Activated CD8-positive, alpha-beta memory T cell treated with anti-CD3 and anti-CD28 coated beads, Interleukin-2, amount 10 ng/mL, durations not matched to agents 7 days and 5 days (primary cell): Measurements from ENCODE around the gene ZNF747. TPM values are rescaled to one million over a fixed set of nuclear protein-coding genes. Genes with fewer than 3 reads are reported as not detected.

Source experiments
- ATAC-seq: fragments of 150-1000 bp; cut with Tn5 transposase; one replicate; pipeline ENCODE4 v1.10.0; 2021; ENCODE audit warnings: moderate library complexity
- CTCF ChIA-PET: fragments of 350-600 bp; sonication (Branson Sonifier 250); formaldehyde crosslinking; loops from one replicate; lab custom pipeline; 2021; ENCODE audit warnings: antibody characterized with exemption; lab: Charles Lee
- DNase-seq: peaks from one replicate; pipeline ENCODE4 v3.0.0-alpha.2; 2020
- H3K27ac Mint-ChIP-seq: one replicate; pipeline ENCODE4 v1.8.0; 2021; ENCODE audit warnings: mild to moderate bottlenecking, mixed read lengths
- H3K27me3 Mint-ChIP-seq: one replicate; pipeline ENCODE4 v1.8.0; 2021; ENCODE audit warnings: mixed read lengths
- H3K36me3 Mint-ChIP-seq: one replicate; pipeline ENCODE4 v1.8.0; 2021; ENCODE audit warnings: mild to moderate bottlenecking, mixed read lengths
- H3K4me1 Mint-ChIP-seq: one replicate; pipeline ENCODE4 v1.8.0; 2021; ENCODE audit warnings: mixed read lengths
- H3K4me3 Mint-ChIP-seq: one replicate; pipeline ENCODE4 v1.8.0; 2021; ENCODE audit warnings: mild to moderate bottlenecking, moderate library complexity, mixed read lengths
- H3K9me3 Mint-ChIP-seq: one replicate; pipeline ENCODE4 v1.8.0; 2022; ENCODE audit warnings: low read depth, mixed read lengths
- total RNA-seq, 2 experiments: library from RNA; stranded (reverse); gene quantifications; one replicate each; pipeline ENCODE4 v1.2.3, GENCODE V29; 2021

Gene ZNF747
- total RNA-seq, 2 experiments from 2014 or later, result 11.3 to 13.2 TPM

- Mint-ChIP-seq H3K36me3 (peaks cover 2% of the 10 kb centered on the region), H3K4me1 (peaks cover 33% of the 10 kb centered on the region), H3K9me3 (no peaks in the 10 kb centered on the region), H3K4me3 (no peak overlapping the region), H3K27me3 (no peaks in the 10 kb centered on the region), H3K27ac (no peak overlapping the region)
- CTCF ChIA-PET, result interaction anchor here (1.0 to 3.9 kb wide), 4 partner anchors 9 to 63 kb away, joined by 3 to 19 read pairs (median 4); partner anchors contain the start of gene ZNF764
- no peak for ATAC-seq
- DNase-seq, result no peak
Observed at GRCh38 chr16:30566531-30566930, 31.9 kb upstream of the ZNF747 start.

GRCh38 chr16:30565984-30566383, 31.3 kb upstream of the ZNF747 start:
- H3K9me3 Mint-ChIP-seq, result no peaks in the 10 kb centered on the region
- CTCF ChIA-PET, result interaction anchor here (1.1 to 3.9 kb wide), 3 partner anchors 8 to 30 kb away, joined by 3 to 19 read pairs (median 6); partner anchors contain the start of gene ZNF764
- DNase-seq (no peak), ATAC-seq (no peak)
- no peak overlapping the region for H3K4me3 Mint-ChIP-seq
- H3K4me1 Mint-ChIP-seq, result peaks cover 38% of the 10 kb centered on the region
- no peaks in the 10 kb centered on the region for H3K27me3 Mint-ChIP-seq
- H3K27ac Mint-ChIP-seq, result no peak overlapping the region
- H3K36me3 Mint-ChIP-seq, result peaks cover 2% of the 10 kb centered on the region

GRCh38 chr16:30565526-30565925, 30.9 kb upstream of the ZNF747 start:
- Mint-ChIP-seq H3K9me3 (no peaks in the 10 kb centered on the region), H3K4me1 (peaks cover 40% of the 10 kb centered on the region), H3K27ac (no peak overlapping the region), H3K4me3 (no peak overlapping the region), H3K36me3 (peaks cover 2% of the 10 kb centered on the region), H3K27me3 (no peaks in the 10 kb centered on the region)
- CTCF ChIA-PET, result interaction anchor here (1.0 to 3.9 kb wide), 4 partner anchors 8 to 33 kb away, joined by 3 to 19 read pairs (median 5); partner anchors contain the start of gene ZNF764
- no peak for DNase-seq
- ATAC-seq, result no peak

GRCh38 chr16:30562021-30562420, 27.4 kb upstream of the ZNF747 start:
- Mint-ChIP-seq H3K4me3 (peak overlapping the region; percentile 75), H3K36me3 (no peaks in the 10 kb centered on the region), H3K27ac (peak overlapping the region; percentile 86), H3K9me3 (no peaks in the 10 kb centered on the region), H3K4me1 (peaks cover 26% of the 10 kb centered on the region), H3K27me3 (no peaks in the 10 kb centered on the region)
- CTCF ChIA-PET, result interaction anchor here (0.9 to 1.6 kb wide), 6 partner anchors 25 to 135 kb away, joined by 3 to 4 read pairs (median 3); partner anchors contain the start of genes DCTPP1 and ZNF747
- no peak for DNase-seq
- ATAC-seq, result no peak

- peaks cover 2% of the 10 kb centered on the region for H3K36me3 Mint-ChIP-seq
- ATAC-seq (no peak), DNase-seq (peak; percentile 51)
- no peaks in the 10 kb centered on the region for H3K27me3 Mint-ChIP-seq
- peak overlapping the region; percentile 75 for H3K4me3 Mint-ChIP-seq
- H3K9me3 Mint-ChIP-seq, result no peaks in the 10 kb centered on the region
- H3K27ac Mint-ChIP-seq, result peak overlapping the region; percentile 86
- CTCF ChIA-PET, result interaction anchor here (0.9 to 1.6 kb wide), 7 partner anchors 25 to 136 kb away, joined by 3 to 4 read pairs (median 3); partner anchors contain the start of genes DCTPP1 and ZNF747
- H3K4me1 Mint-ChIP-seq, result peaks cover 24% of the 10 kb centered on the region
Observed at GRCh38 chr16:30561089-30561816, 26.6 kb upstream of the ZNF747 start.

GRCh38 chr16:30559690-30560089, 25.0 kb upstream of the ZNF747 start:
- peaks cover 28% of the 10 kb centered on the region for H3K4me1 Mint-ChIP-seq
- no peaks in the 10 kb centered on the region for H3K9me3 Mint-ChIP-seq
- no peaks in the 10 kb centered on the region for H3K27me3 Mint-ChIP-seq
- H3K27ac Mint-ChIP-seq, result peak overlapping the region; percentile 77
- ATAC-seq (no peak), DNase-seq (no peak)
- CTCF ChIA-PET, result no interaction called here
- H3K36me3 Mint-ChIP-seq, result peaks cover 6% of the 10 kb centered on the region
- peak overlapping the region; percentile 34 for H3K4me3 Mint-ChIP-seq

- H3K9me3 Mint-ChIP-seq, result no peaks in the 10 kb centered on the region
- H3K4me1 Mint-ChIP-seq, result peaks cover 34% of the 10 kb centered on the region
- ATAC-seq (no peak), DNase-seq (no peak)
- H3K4me3 Mint-ChIP-seq, result peak overlapping the region; percentile 83
- no peaks in the 10 kb centered on the region for H3K27me3 Mint-ChIP-seq
- CTCF ChIA-PET, result interaction anchor here (0.7 to 3.2 kb wide), 15 partner anchors 9 to 150 kb away, joined by 3 to 60 read pairs (median 5); partner anchors contain the start of genes DCTPP1, PRR14, ZNF688 and ZNF747
- H3K27ac Mint-ChIP-seq, result peak overlapping the region; percentile 87
- H3K36me3 Mint-ChIP-seq, result peaks cover 12% of the 10 kb centered on the region
Observed at GRCh38 chr16:30558789-30559377, 24.2 kb upstream of the ZNF747 start.

GRCh38 chr16:30557957-30558788, 23.5 kb upstream of the ZNF747 start, which contains the start of gene ZNF764:
TSS of gene ZNF764 (minus strand) at chr16:30558374. CDS start at chr16:30558182, 192 bp downstream.
- peak; percentile 96 for ATAC-seq
- Mint-ChIP-seq H3K36me3 (peaks cover 19% of the 10 kb centered on the region), H3K27me3 (no peaks in the 10 kb centered on the region), H3K9me3 (no peaks in the 10 kb centered on the region), H3K27ac (peak within 1 kb of the TSS; percentile 87), H3K4me1 (peaks cover 41% of the 10 kb centered on the region), H3K4me3 (peak within 1 kb of the TSS; percentile 83)
- peak; percentile 99 for DNase-seq
- CTCF ChIA-PET, result interaction anchor here (0.7 to 3.2 kb wide), 23 partner anchors 9 to 149 kb away, joined by 3 to 60 read pairs (median 4); partner anchors contain the start of genes DCTPP1, PRR14, ZNF688 and ZNF747

GRCh38 chr16:30557707-30557956, 23.0 kb upstream of the ZNF747 start:
- CTCF ChIA-PET, result interaction anchor here (1.1 to 3.2 kb wide), 16 partner anchors 10 to 148 kb away, joined by 3 to 60 read pairs (median 5); partner anchors contain the start of genes DCTPP1, ZNF688, ZNF747 and ZNF785
- peak overlapping the region; percentile 83 for H3K4me3 Mint-ChIP-seq
- H3K9me3 Mint-ChIP-seq, result no peaks in the 10 kb centered on the region
- DNase-seq (no peak), ATAC-seq (no peak)
- H3K36me3 Mint-ChIP-seq, result peaks cover 19% of the 10 kb centered on the region
- no peaks in the 10 kb centered on the region for H3K27me3 Mint-ChIP-seq
- peak overlapping the region; percentile 87 for H3K27ac Mint-ChIP-seq
- peaks cover 47% of the 10 kb centered on the region for H3K4me1 Mint-ChIP-seq

- Mint-ChIP-seq H3K36me3 (peaks cover 19% of the 10 kb centered on the region), H3K27me3 (no peaks in the 10 kb centered on the region), H3K4me3 (peak overlapping the region; percentile 60), H3K27ac (peak overlapping the region; percentile 49), H3K9me3 (no peaks in the 10 kb centered on the region), H3K4me1 (peaks cover 53% of the 10 kb centered on the region)
- no peak for DNase-seq
- no peak for ATAC-seq
- CTCF ChIA-PET, result interaction anchor here (1.8 to 3.6 kb wide), 4 partner anchors 21 to 73 kb away, joined by 4 to 60 read pairs (median 16); partner anchors contain the start of gene ZNF747
Observed at GRCh38 chr16:30556125-30556473, 21.4 kb upstream of the ZNF747 start.

- H3K4me1 Mint-ChIP-seq, result peaks cover 53% of the 10 kb centered on the region
- CTCF ChIA-PET, result interaction anchor here (1.4 to 3.6 kb wide), 2 partner anchors 20 to 126 kb away, joined by 3 to 14 read pairs; partner anchors contain the start of genes DCTPP1 and ZNF747
- H3K27ac Mint-ChIP-seq, result peak overlapping the region; percentile 49
- DNase-seq (no peak), ATAC-seq (no peak)
- no peaks in the 10 kb centered on the region for H3K9me3 Mint-ChIP-seq
- no peaks in the 10 kb centered on the region for H3K27me3 Mint-ChIP-seq
- peaks cover 19% of the 10 kb centered on the region for H3K36me3 Mint-ChIP-seq
- no peak overlapping the region for H3K4me3 Mint-ChIP-seq
Observed at GRCh38 chr16:30555315-30556124, 20.9 kb upstream of the ZNF747 start.
